ENCODE measurements around the gene TBC1D14. TPM values are rescaled to one million over a fixed set of nuclear protein-coding genes. Genes with fewer than 3 reads are reported as not detected.

TBC1D14 gene
- total RNA-seq, 2 donors from 2014 or later = 43.2 to 46.6 TPM

DNA sequence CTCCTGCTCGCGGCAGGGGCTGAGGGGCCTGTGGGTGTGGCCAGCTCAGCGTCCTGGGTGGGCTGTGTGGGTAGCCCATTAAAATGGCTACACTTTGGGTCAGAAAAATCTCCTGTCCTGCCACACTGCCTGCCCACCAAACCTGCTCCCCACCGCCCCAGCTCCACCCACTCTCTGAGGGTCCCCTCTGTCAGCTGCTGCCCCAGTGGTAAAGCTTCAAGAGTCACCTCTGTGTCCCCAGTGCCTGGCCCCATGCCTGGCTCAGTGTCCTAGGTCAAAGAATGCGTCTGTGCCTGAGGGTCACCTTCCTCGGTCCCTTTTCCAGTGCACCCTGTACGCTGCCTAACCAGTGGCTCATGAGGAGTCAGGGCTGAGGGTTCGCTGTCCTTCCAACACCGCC lies 108.7 kb downstream of the TBC1D14 start:
- Histone ChIP-seq H3K27ac (no peak overlapping the region), H3K36me3 (peaks cover 3% of the 10 kb centered on the region), H3K9me3 (no peaks in the 10 kb centered on the region), H3K4me1 (no peaks in the 10 kb centered on the region), H3K4me3 (no peak overlapping the region), H3K9ac (ENCODE audit: low read depth in 2 of 2, low read length in 2 of 2) (no peak overlapping the region), H3K27me3 (no peaks in the 10 kb centered on the region)
- intact Hi-C loops (cut with DNase I) = no loop called here
- no peak for DNase-seq
- TF ChIP-seq, protein P1, sequence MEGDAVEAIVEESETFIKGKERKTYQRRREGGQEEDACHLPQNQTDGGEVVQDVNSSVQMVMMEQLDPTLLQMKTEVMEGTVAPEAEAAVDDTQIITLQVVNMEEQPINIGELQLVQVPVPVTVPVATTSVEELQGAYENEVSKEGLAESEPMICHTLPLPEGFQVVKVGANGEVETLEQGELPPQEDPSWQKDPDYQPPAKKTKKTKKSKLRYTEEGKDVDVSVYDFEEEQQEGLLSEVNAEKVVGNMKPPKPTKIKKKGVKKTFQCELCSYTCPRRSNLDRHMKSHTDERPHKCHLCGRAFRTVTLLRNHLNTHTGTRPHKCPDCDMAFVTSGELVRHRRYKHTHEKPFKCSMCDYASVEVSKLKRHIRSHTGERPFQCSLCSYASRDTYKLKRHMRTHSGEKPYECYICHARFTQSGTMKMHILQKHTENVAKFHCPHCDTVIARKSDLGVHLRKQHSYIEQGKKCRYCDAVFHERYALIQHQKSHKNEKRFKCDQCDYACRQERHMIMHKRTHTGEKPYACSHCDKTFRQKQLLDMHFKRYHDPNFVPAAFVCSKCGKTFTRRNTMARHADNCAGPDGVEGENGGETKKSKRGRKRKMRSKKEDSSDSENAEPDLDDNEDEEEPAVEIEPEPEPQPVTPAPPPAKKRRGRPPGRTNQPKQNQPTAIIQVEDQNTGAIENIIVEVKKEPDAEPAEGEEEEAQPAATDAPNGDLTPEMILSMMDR (IDR thresholded peaks at IDR 0.05) = no peak

DNA sequence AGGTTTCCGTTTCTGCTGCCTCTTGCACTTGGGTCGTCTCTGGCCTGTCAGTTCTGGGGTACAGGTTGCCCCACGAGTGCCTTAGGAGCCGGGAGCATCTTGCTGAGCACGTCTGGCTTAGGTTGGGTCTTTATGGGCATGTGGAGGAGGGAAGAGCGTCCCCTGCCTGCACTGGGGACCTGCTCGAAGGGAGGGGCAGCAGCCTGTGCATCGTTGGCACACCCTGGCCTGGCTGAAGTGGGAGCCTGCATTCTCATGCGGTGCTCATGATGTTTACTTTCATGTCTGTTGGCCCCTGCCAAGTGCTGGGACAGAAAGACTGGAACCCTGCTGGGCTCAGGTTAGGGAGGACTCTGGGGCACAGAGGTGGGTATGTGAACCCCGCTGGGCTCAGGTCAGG lies 109.7 kb downstream of the TBC1D14 start:
- no peak overlapping the region for H3K9ac ChIP-seq (ENCODE audit: low read depth in 2 of 2, low read length in 2 of 2)
- no peaks in the 10 kb centered on the region for H3K9me3 ChIP-seq
- intact Hi-C loops (cut with DNase I) = no loop called here
- H3K27ac ChIP-seq = no peak overlapping the region
- TF ChIP-seq, protein P1 (IDR thresholded peaks at IDR 0.05) = no peak
- no peaks in the 10 kb centered on the region for H3K27me3 ChIP-seq
- no peaks in the 10 kb centered on the region for H3K4me1 ChIP-seq
- H3K36me3 ChIP-seq = peaks cover 3% of the 10 kb centered on the region
- no peak overlapping the region for H3K4me3 ChIP-seq
- DNase-seq = no peak

DNA sequence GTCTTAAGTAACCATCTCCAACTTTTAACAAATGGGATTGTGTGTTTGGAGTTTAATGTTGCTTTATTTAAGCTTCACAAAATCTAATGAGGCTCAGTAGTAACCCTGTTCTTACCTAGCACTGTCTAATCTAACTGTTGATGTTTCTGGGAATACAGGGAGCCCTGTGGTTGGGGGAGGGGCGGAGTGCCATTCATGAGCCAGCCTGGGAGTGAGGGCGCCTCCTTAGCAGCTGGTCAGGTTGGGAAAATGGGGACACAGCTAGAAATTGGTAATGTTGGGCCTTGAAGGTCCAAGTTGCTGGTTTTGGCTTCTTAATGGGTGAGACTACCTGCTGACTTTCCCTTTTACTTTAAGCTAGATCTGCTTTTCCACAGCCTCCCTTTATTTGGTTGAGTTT lies 110.7 kb downstream of the TBC1D14 start:
- DNase-seq = no peak
- H3K9me3 ChIP-seq = no peaks in the 10 kb centered on the region
- no peak overlapping the region for H3K9ac ChIP-seq (ENCODE audit: low read depth in 2 of 2, low read length in 2 of 2)
- intact Hi-C loops (cut with DNase I) = no loop called here
- no peak overlapping the region for H3K4me3 ChIP-seq
- H3K36me3 ChIP-seq = no peaks in the 10 kb centered on the region
- no peaks in the 10 kb centered on the region for H3K27me3 ChIP-seq
- TF ChIP-seq, protein P1 (IDR thresholded peaks at IDR 0.05) = no peak
- H3K4me1 ChIP-seq = no peaks in the 10 kb centered on the region
- H3K27ac ChIP-seq = no peak overlapping the region

DNA sequence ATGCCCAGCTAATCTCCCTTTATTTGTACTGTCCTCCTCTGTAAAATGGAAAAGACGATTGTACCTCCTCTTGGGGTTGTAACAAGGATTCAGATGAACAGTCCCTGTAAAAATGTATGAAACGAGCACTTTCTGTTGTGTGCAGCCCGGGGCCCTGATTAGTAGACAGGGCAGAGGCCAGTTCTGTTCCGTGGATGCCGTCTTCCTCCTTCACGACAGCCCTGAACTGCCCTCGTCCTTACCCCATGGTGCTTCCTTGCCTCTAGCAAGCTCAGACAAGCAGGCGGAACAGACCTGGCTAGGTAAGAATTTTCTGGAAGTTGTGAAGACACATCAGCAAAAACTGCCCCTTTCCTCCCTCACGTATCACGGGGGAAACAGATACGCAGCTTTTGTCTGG lies 111.2 kb downstream of the TBC1D14 start:
- no peak for DNase-seq
- intact Hi-C loops (cut with DNase I) = no loop called here
- H3K9me3 ChIP-seq = no peaks in the 10 kb centered on the region
- H3K4me1 ChIP-seq = no peaks in the 10 kb centered on the region
- TF ChIP-seq, protein P1 (IDR thresholded peaks at IDR 0.05) = no peak
- H3K27me3 ChIP-seq = no peaks in the 10 kb centered on the region
- H3K36me3 ChIP-seq = no peaks in the 10 kb centered on the region
- H3K27ac ChIP-seq = no peak overlapping the region
- H3K4me3 ChIP-seq = no peak overlapping the region
- no peak overlapping the region for H3K9ac ChIP-seq (ENCODE audit: low read depth in 2 of 2, low read length in 2 of 2)

DNA sequence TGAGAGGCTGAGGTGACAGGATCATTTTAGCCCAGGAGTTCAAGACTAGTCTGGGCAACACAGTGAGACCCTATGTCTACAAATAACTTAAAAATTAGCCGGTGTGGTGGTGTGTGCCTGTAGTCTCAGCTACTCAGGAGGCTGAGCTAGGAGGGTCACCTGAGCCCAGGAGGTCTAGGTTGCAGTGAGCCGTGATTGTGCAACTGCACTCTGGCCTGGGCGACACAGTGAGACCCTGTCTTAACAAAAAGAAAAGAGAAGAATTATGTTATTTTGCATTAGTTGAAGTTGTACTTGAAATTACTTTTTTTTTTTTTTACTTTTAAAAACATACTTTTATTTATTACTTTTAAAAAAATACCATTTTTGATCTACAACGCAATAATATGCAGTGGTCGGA lies 111.7 kb downstream of the TBC1D14 start:
- H3K27me3 ChIP-seq = no peaks in the 10 kb centered on the region
- H3K36me3 ChIP-seq = no peaks in the 10 kb centered on the region
- H3K4me1 ChIP-seq = no peaks in the 10 kb centered on the region
- H3K9ac ChIP-seq (ENCODE audit: low read depth in 2 of 2, low read length in 2 of 2) = no peak overlapping the region
- intact Hi-C loops (cut with DNase I) = no loop called here
- no peak overlapping the region for H3K4me3 ChIP-seq
- no peaks in the 10 kb centered on the region for H3K9me3 ChIP-seq
- H3K27ac ChIP-seq = no peak overlapping the region
- TF ChIP-seq, protein P1 (IDR thresholded peaks at IDR 0.05) = no peak
- DNase-seq = no peak

All from colonic mucosa (tissue), 4 donors.